ENCODE data around the gene STPG2.

GRCh38 chr4:98151145-98151924, 8.1 kb upstream of the STPG2 start:
- TF ChIP-seq, protein P1, sequence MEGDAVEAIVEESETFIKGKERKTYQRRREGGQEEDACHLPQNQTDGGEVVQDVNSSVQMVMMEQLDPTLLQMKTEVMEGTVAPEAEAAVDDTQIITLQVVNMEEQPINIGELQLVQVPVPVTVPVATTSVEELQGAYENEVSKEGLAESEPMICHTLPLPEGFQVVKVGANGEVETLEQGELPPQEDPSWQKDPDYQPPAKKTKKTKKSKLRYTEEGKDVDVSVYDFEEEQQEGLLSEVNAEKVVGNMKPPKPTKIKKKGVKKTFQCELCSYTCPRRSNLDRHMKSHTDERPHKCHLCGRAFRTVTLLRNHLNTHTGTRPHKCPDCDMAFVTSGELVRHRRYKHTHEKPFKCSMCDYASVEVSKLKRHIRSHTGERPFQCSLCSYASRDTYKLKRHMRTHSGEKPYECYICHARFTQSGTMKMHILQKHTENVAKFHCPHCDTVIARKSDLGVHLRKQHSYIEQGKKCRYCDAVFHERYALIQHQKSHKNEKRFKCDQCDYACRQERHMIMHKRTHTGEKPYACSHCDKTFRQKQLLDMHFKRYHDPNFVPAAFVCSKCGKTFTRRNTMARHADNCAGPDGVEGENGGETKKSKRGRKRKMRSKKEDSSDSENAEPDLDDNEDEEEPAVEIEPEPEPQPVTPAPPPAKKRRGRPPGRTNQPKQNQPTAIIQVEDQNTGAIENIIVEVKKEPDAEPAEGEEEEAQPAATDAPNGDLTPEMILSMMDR (IDR thresholded peaks at IDR 0.05; ENCODE audit: insufficient read depth, low read depth, low read length) = no peak
- no peak for TF ChIP-seq EZH2 (IDR thresholded peaks at IDR 0.05; ENCODE audit: insufficient read depth, low read length)

Data from astrocyte (in vitro differentiated cells and primary cell).